ENCODE measurements around the gene BLOC1S2.
"Not testable (repeated sequence)": the region's sequence is repeated elsewhere in the genome, so short reads cannot be mapped to it uniquely, and the experiment has no call there.

BLOC1S2 gene

GRCh38 chr10:100286051-100287033 is at the start of gene BLOC1S2:
TSS of gene BLOC1S2 (minus strand) at chr10:100286680. CDS start at chr10:100286659, 21 bp downstream.
- in situ Hi-C loops (cut with MboI; ENCODE audit: low sequenced_read_pairs), result no loop called here

- in situ Hi-C loops (cut with MboI; ENCODE audit: low sequenced_read_pairs), result loop anchor here (25.0 kb wide), 1 partner anchor 103 kb away; no protein-coding TSS in a partner anchor
Observed at GRCh38 chr10:100334762-100335161, 48.3 kb upstream of the BLOC1S2 start.

- in situ Hi-C loops (cut with MboI; ENCODE audit: low sequenced_read_pairs), result loop anchor here (25.0 kb wide), 1 partner anchor 103 kb away; no protein-coding TSS in a partner anchor
Observed at GRCh38 chr10:100333661-100334440, 47.4 kb upstream of the BLOC1S2 start.

- in situ Hi-C loops (cut with MboI; ENCODE audit: low sequenced_read_pairs), result loop anchor here (25.0 kb wide), 1 partner anchor 104 kb away; no protein-coding TSS in a partner anchor
Observed at GRCh38 chr10:100333106-100333505, 46.6 kb upstream of the BLOC1S2 start.

GRCh38 chr10:100330079-100330478 is 43.6 kb upstream of the BLOC1S2 start, which contains the start of gene PKD2L1:
TSS of gene PKD2L1 (minus strand) at chr10:100330228. CDS start at chr10:100330103, 125 bp downstream.
- in situ Hi-C loops (cut with MboI; ENCODE audit: low sequenced_read_pairs), result loop anchor here (25.0 kb wide), 1 partner anchor 107 kb away; no protein-coding TSS in a partner anchor

GRCh38 chr10:100328198-100328597 is 41.7 kb upstream of the BLOC1S2 start:
- in situ Hi-C loops (cut with MboI; ENCODE audit: low sequenced_read_pairs), result loop anchor here (25.0 kb wide), 1 partner anchor 109 kb away; no protein-coding TSS in a partner anchor

- in situ Hi-C loops (cut with MboI; ENCODE audit: low sequenced_read_pairs), result loop anchor here (25.0 kb wide), 1 partner anchor 110 kb away; no protein-coding TSS in a partner anchor
Observed at GRCh38 chr10:100327718-100328009, 41.2 kb upstream of the BLOC1S2 start.

- in situ Hi-C loops (cut with MboI; ENCODE audit: low sequenced_read_pairs), result loop anchor here (25.0 kb wide), 1 partner anchor 110 kb away; no protein-coding TSS in a partner anchor
Observed at GRCh38 chr10:100327007-100327717, 40.7 kb upstream of the BLOC1S2 start.

- in situ Hi-C loops (cut with MboI; ENCODE audit: low sequenced_read_pairs), result loop anchor here (25.0 kb wide), 1 partner anchor 112 kb away; no protein-coding TSS in a partner anchor
Observed at GRCh38 chr10:100325158-100325557, 38.7 kb upstream of the BLOC1S2 start.

GRCh38 chr10:100319707-100320402 is 33.4 kb upstream of the BLOC1S2 start:
- in situ Hi-C loops (cut with MboI; ENCODE audit: low sequenced_read_pairs), result no loop called here

GRCh38 chr10:100318207-100318606 is 31.7 kb upstream of the BLOC1S2 start:
- in situ Hi-C loops (cut with MboI; ENCODE audit: low sequenced_read_pairs), result no loop called here

GRCh38 chr10:100315615-100316014 is 29.1 kb upstream of the BLOC1S2 start:
- in situ Hi-C loops (cut with MboI; ENCODE audit: low sequenced_read_pairs), result no loop called here

GRCh38 chr10:100311298-100311697 is 24.8 kb upstream of the BLOC1S2 start:
- in situ Hi-C loops (cut with MboI; ENCODE audit: low sequenced_read_pairs), result no loop called here

- in situ Hi-C loops (cut with MboI; ENCODE audit: low sequenced_read_pairs), result no loop called here
Observed at GRCh38 chr10:100307684-100308083, 21.2 kb upstream of the BLOC1S2 start.

GRCh38 chr10:100306861-100307260 is 20.4 kb upstream of the BLOC1S2 start:
- in situ Hi-C loops (cut with MboI; ENCODE audit: low sequenced_read_pairs), result no loop called here

GRCh38 chr10:100304414-100304813 is 17.9 kb upstream of the BLOC1S2 start:
- in situ Hi-C loops (cut with MboI; ENCODE audit: low sequenced_read_pairs), result no loop called here

- in situ Hi-C loops (cut with MboI; ENCODE audit: low sequenced_read_pairs), result no loop called here
Observed at GRCh38 chr10:100303724-100304319, 17.3 kb upstream of the BLOC1S2 start.

GRCh38 chr10:100301123-100301522 is 14.6 kb upstream of the BLOC1S2 start:
- in situ Hi-C loops (cut with MboI; ENCODE audit: low sequenced_read_pairs), result not testable (repeated sequence)

- in situ Hi-C loops (cut with MboI; ENCODE audit: low sequenced_read_pairs), result no loop called here
Observed at GRCh38 chr10:100297242-100297641, 10.8 kb upstream of the BLOC1S2 start.
